SK-N-SH (cell line): ENCODE data around the gene FCER2.

Experiments used
- CTCF ChIP-seq: fragments of 200-600 bp; sonication (generic); IDR thresholded peaks from 2 replicates; pipeline ENCODE4 v1.6.1; 2017; ENCODE audit warnings: antibody characterized with exemption, mild to moderate bottlenecking, moderate library complexity
- ELF1 ChIP-seq: IDR thresholded peaks from 2 replicates; pipeline ENCODE4 v1.4.0; 2012
- FOSL2 ChIP-seq: IDR thresholded peaks from 2 replicates; pipeline ENCODE4 v1.4.0; 2012; ENCODE audit warnings: low read depth, mild to moderate bottlenecking, moderate library complexity, borderline replicate concordance
- FOXJ3 ChIP-seq: sonication (generic); formaldehyde crosslinking; IDR thresholded peaks from 2 replicates; pipeline ENCODE4 v1.5.1; 2020; ENCODE audit warnings: mild to moderate bottlenecking, missing genetic modification reagents
- GABPA ChIP-seq: IDR thresholded peaks from 2 replicates; pipeline ENCODE4 v1.4.0; 2012; ENCODE audit warnings: low read depth, mild to moderate bottlenecking
- MAX ChIP-seq: IDR thresholded peaks from 2 replicates; pipeline ENCODE4 v1.4.0; 2012; ENCODE audit warnings: low read depth
- POLR2AphosphoS5 ChIP-seq: IDR thresholded peaks from 2 replicates; pipeline ENCODE4 v1.6.1; 2012; ENCODE audit warnings: low read depth, low read length
- RAD21 ChIP-seq: IDR thresholded peaks from 2 replicates; pipeline ENCODE4 v1.6.1; 2012; ENCODE audit warnings: mild to moderate bottlenecking, low read length
- RCOR1 ChIP-seq: fragments of 150-350 bp; IDR thresholded peaks from 2 replicates; pipeline ENCODE4 v1.6.1; 2017; ENCODE audit warnings: antibody characterized with exemption, low read length
- RFX5 ChIP-seq: IDR thresholded peaks from 2 replicates; pipeline ENCODE4 v1.6.1; 2012; ENCODE audit warnings: mild to moderate bottlenecking, improper control_type of control experiment, low read length
- SIN3A ChIP-seq: IDR thresholded peaks from 2 replicates; pipeline ENCODE4 v1.6.1; 2012; ENCODE audit warnings: low read depth, mild to moderate bottlenecking, low read length, moderate library complexity, borderline replicate concordance
- YY1 ChIP-seq: IDR thresholded peaks from 2 replicates; pipeline ENCODE4 v1.4.0; 2012; ENCODE audit warnings: low read depth, mild to moderate bottlenecking
- ZBTB33 ChIP-seq: IDR thresholded peaks from 2 replicates; pipeline ENCODE4 v1.4.0; 2012; ENCODE audit warnings: low read depth, borderline replicate concordance

- TF ChIP-seq FOXJ3 (no peak), CTCF (no peak), ZBTB33 (no peak), FOSL2 (no peak), ELF1 (no peak), YY1 (no peak), SIN3A (no peak), MAX (no peak), RAD21 (no peak), POLR2AphosphoS5 (no peak), RCOR1 (no peak), RFX5 (no peak), GABPA (no peak)
These were observed 45.3 kb upstream of the FCER2 start, which contains the start of gene CD209 for GRCh38 chr19:7746903-7747884.
